GM10266 (cell line): ENCODE results near the gene MAGI1.

Experiments
- DNase-seq: peaks from one replicate; pipeline ENCODE4 v3.0.0; 2012; ENCODE audit errors: extremely low spot score
- TF ChIP-seq, protein P1 (sequence below): IDR thresholded peaks from 2 replicates; pipeline ENCODE4 v1.5.1; 2012; ENCODE audit warnings: mild to moderate bottlenecking, low read depth; ENCODE audit not compliant: control insufficient read depth, insufficient read depth; ENCODE audit errors: missing control alignments

MAGI1 gene

DNA sequence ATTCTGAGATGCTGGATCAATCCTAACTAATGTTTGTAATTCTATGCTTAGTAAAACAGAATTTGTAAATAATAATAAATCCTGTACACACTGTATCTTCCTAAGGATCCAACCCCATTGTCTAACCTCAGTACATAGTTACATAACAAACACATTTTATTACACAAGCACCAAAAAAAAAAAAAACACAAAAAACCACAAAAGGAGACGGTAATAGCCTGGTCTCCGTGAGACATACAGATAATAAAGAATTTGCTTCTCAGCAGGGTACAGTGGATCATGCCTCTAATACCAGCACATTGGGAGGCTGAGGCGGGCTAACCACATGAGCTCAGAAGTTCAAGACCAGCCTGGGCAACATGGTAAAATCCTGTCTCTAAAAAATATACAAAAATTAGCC lies 558.7 kb downstream of the MAGI1 start:
- no peak for DNase-seq
- TF ChIP-seq, protein P1, sequence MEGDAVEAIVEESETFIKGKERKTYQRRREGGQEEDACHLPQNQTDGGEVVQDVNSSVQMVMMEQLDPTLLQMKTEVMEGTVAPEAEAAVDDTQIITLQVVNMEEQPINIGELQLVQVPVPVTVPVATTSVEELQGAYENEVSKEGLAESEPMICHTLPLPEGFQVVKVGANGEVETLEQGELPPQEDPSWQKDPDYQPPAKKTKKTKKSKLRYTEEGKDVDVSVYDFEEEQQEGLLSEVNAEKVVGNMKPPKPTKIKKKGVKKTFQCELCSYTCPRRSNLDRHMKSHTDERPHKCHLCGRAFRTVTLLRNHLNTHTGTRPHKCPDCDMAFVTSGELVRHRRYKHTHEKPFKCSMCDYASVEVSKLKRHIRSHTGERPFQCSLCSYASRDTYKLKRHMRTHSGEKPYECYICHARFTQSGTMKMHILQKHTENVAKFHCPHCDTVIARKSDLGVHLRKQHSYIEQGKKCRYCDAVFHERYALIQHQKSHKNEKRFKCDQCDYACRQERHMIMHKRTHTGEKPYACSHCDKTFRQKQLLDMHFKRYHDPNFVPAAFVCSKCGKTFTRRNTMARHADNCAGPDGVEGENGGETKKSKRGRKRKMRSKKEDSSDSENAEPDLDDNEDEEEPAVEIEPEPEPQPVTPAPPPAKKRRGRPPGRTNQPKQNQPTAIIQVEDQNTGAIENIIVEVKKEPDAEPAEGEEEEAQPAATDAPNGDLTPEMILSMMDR, result no peak

GRCh38 chr3:65478551-65479500 lies 559.9 kb downstream of the MAGI1 start:
- no peak for DNase-seq
- TF ChIP-seq, protein P1, result no peak

DNA sequence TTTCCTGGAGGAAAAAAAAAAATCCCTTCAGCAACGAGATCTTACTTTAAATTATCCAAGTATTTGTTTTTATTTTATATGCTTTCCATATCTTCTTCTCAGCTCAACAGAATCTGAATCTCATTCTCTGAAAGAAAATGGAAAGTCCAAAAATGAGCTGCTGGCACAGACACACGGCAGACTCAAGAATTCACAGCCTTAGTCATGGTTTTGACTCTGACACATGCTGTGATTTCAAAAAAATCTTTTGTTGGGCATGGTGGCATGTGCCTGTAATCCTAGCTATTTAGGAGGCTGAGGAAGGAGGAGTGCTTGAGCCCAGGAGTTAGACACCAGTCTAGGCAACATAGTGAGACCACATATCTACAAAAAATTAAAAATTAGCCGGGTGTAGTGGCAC lies 565.0 kb downstream of the MAGI1 start:
- DNase-seq, result no peak
- TF ChIP-seq, protein P1, result no peak

GRCh38 chr3:65472501-65472900 lies 566.2 kb downstream of the MAGI1 start:
- no peak for DNase-seq
- TF ChIP-seq, protein P1, result no peak

- no peak for DNase-seq
- TF ChIP-seq, protein P1, result no peak
Measured at GRCh38 chr3:65466300-65466988, 572.3 kb downstream of the MAGI1 start.

- TF ChIP-seq, protein P1, result no peak
- DNase-seq, result no peak
Measured at GRCh38 chr3:65449841-65450428, 588.8 kb downstream of the MAGI1 start.
